ENCODE data around the gene GNAO1. TPM values are rescaled to one million over a fixed set of nuclear protein-coding genes. Genes with fewer than 3 reads are reported as not detected.
A peak's percentile ranks its signal among the peaks of the same experiment; 100 is the strongest.

Gene GNAO1
- total and polyA plus RNA-seq, 2 of the 13 experiments (the other 11 are each of a cell fraction or from before 2014, with no cell fraction given) = not detected

DNA sequence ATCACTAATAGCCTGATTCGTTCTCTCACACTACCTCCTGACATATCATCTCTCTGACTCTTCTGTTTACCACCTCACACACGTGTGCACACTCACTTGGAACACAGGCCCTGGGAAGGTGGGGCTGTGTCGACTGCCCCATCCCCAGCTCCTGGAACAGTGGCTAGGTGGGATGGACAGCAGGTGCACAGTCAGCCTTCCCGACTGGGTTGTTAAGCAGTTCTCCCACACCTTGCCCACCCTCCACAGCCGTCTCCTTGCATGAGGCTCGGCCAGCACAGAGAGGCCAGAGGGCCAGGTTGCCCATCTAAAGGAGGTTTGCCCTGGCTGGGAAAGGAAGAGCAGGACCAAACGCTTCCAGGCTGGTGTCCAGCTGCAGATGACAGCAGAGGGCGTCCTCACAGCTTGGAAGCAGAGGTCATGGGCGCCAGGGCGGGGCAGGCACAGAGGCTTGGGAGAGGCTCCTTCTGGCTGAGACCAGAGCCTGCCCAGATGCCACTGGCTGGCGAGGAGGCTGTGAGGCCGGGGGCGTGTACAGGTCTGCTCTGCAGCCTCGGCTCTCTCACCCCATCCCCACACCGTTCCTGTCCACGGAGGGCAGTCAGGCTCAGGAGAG lies 141.3 kb downstream of the GNAO1 start (continued):
- TF ChIP-seq, protein P1, sequence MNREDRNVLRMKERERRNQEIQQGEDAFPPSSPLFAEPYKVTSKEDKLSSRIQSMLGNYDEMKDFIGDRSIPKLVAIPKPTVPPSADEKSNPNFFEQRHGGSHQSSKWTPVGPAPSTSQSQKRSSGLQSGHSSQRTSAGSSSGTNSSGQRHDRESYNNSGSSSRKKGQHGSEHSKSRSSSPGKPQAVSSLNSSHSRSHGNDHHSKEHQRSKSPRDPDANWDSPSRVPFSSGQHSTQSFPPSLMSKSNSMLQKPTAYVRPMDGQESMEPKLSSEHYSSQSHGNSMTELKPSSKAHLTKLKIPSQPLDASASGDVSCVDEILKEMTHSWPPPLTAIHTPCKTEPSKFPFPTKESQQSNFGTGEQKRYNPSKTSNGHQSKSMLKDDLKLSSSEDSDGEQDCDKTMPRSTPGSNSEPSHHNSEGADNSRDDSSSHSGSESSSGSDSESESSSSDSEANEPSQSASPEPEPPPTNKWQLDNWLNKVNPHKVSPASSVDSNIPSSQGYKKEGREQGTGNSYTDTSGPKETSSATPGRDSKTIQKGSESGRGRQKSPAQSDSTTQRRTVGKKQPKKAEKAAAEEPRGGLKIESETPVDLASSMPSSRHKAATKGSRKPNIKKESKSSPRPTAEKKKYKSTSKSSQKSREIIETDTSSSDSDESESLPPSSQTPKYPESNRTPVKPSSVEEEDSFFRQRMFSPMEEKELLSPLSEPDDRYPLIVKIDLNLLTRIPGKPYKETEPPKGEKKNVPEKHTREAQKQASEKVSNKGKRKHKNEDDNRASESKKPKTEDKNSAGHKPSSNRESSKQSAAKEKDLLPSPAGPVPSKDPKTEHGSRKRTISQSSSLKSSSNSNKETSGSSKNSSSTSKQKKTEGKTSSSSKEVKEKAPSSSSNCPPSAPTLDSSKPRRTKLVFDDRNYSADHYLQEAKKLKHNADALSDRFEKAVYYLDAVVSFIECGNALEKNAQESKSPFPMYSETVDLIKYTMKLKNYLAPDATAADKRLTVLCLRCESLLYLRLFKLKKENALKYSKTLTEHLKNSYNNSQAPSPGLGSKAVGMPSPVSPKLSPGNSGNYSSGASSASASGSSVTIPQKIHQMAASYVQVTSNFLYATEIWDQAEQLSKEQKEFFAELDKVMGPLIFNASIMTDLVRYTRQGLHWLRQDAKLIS (CRISPR knock-in tag; IDR thresholded peaks at IDR 0.05) = no peak
- TF ChIP-seq PTBP1 (IDR thresholded peaks at IDR 0.05; ENCODE audit: low read depth, low read length, poor library complexity, severe bottlenecking) = no peak
- no peak for TF ChIP-seq EZH2 (conservative IDR thresholded peaks at IDR 0.05; ENCODE audit: low read depth, low read length)
- TF ChIP-seq KDM5A (IDR thresholded peaks at IDR 0.05; ENCODE audit: borderline replicate concordance, low read length) = no peak
- TF ChIP-seq BRCA1 (CRISPR knock-in tag; IDR thresholded peaks at IDR 0.05) = no peak
- TF ChIP-seq, protein P2, sequence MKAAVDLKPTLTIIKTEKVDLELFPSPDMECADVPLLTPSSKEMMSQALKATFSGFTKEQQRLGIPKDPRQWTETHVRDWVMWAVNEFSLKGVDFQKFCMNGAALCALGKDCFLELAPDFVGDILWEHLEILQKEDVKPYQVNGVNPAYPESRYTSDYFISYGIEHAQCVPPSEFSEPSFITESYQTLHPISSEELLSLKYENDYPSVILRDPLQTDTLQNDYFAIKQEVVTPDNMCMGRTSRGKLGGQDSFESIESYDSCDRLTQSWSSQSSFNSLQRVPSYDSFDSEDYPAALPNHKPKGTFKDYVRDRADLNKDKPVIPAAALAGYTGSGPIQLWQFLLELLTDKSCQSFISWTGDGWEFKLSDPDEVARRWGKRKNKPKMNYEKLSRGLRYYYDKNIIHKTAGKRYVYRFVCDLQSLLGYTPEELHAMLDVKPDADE (CRISPR knock-in tag; IDR thresholded peaks at IDR 0.05) = no peak
- TF ChIP-seq ZFP37 (CRISPR knock-in tag; IDR thresholded peaks at IDR 0.05; ENCODE audit: borderline replicate concordance) = no peak
- no peak for TF ChIP-seq ZFP90 (CRISPR knock-in tag; IDR thresholded peaks at IDR 0.05; ENCODE audit: borderline replicate concordance)
- no peak for TF ChIP-seq HNF4G (IDR thresholded peaks at IDR 0.05; ENCODE audit: borderline replicate concordance, low read depth, low read length)
- no peak for TF ChIP-seq HNF4G (CRISPR knock-in tag; IDR thresholded peaks at IDR 0.05; ENCODE audit: borderline replicate concordance, low read depth)
- no peak for TF ChIP-seq CBX2 (IDR thresholded peaks at IDR 0.05; ENCODE audit: low read depth, low read length)
- TF ChIP-seq CBX2 (CRISPR knock-in tag; IDR thresholded peaks at IDR 0.05; ENCODE audit: low read depth) = no peak
- TF ChIP-seq PCBP2 (optimal IDR thresholded peaks at IDR 0.05; ENCODE audit: low read depth, low read length, poor library complexity, severe bottlenecking) = no peak
- TF ChIP-seq, protein P3, sequence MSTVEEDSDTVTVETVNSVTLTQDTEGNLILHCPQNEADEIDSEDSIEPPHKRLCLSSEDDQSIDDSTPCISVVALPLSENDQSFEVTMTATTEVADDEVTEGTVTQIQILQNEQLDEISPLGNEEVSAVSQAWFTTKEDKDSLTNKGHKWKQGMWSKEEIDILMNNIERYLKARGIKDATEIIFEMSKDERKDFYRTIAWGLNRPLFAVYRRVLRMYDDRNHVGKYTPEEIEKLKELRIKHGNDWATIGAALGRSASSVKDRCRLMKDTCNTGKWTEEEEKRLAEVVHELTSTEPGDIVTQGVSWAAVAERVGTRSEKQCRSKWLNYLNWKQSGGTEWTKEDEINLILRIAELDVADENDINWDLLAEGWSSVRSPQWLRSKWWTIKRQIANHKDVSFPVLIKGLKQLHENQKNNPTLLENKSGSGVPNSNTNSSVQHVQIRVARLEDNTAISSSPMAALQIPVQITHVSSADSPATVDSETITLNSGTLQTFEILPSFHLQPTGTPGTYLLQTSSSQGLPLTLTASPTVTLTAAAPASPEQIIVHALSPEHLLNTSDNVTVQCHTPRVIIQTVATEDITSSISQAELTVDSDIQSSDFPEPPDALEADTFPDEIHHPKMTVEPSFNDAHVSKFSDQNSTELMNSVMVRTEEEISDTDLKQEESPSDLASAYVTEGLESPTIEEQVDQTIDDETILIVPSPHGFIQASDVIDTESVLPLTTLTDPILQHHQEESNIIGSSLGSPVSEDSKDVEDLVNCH (CRISPR knock-in tag; IDR thresholded peaks at IDR 0.05) = no peak
- no peak for TF ChIP-seq GZF1 (CRISPR knock-in tag; IDR thresholded peaks at IDR 0.05)
- TF ChIP-seq NCOA2 (CRISPR knock-in tag; IDR thresholded peaks at IDR 0.05) = no peak
- TF ChIP-seq, protein P4, sequence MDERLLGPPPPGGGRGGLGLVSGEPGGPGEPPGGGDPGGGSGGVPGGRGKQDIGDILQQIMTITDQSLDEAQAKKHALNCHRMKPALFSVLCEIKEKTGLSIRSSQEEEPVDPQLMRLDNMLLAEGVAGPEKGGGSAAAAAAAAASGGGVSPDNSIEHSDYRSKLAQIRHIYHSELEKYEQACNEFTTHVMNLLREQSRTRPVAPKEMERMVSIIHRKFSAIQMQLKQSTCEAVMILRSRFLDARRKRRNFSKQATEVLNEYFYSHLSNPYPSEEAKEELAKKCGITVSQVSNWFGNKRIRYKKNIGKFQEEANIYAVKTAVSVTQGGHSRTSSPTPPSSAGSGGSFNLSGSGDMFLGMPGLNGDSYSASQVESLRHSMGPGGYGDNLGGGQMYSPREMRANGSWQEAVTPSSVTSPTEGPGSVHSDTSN (CRISPR knock-in tag; IDR thresholded peaks at IDR 0.05) = no peak
- TF ChIP-seq, protein P5, sequence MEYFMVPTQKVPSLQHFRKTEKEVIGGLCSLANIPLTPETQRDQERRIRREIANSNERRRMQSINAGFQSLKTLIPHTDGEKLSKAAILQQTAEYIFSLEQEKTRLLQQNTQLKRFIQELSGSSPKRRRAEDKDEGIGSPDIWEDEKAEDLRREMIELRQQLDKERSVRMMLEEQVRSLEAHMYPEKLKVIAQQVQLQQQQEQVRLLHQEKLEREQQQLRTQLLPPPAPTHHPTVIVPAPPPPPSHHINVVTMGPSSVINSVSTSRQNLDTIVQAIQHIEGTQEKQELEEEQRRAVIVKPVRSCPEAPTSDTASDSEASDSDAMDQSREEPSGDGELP (IDR thresholded peaks at IDR 0.05; ENCODE audit: borderline replicate concordance, low read depth) = peak; percentile 43; the same call in 1 of the 2 replicates
- TF ChIP-seq ZNF878 (CRISPR knock-in tag; IDR thresholded peaks at IDR 0.05) = no peak
- TF ChIP-seq ZNF124 (CRISPR knock-in tag; IDR thresholded peaks at IDR 0.05) = no peak
- no peak for TF ChIP-seq HIVEP1 (CRISPR knock-in tag; IDR thresholded peaks at IDR 0.05)

Measured in HepG2 (cell line).